GM21515 (cell line): Measurements from ENCODE around the gene CAPN9.

Experiments used
- ATAC-seq: cut with Tn5 transposase; IDR thresholded peaks from one replicate; pipeline ENCODE4 v1.9.1; 2021; ENCODE audit not compliant: unreplicated experiment

Gene CAPN9

DNA sequence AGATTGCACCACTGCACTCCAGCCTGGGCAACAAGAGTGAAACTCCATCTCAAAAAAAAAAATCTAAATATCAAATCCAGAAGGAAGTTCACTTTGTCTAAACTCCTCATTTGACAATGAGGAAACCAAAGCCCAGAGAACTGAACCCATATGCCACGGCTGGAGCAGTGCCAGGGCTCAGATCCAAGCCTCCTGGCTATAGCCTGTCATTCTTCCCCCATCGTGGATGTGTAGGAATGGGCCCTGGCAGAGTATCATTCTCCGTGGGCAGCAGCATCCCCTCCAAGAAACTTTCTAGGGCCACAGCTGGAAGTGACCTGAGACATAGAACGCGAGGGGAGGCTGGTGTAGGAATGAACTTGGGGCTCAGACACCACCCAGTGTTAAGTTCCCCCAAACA, 47.2 kb downstream of the CAPN9 start:
- no peak for ATAC-seq

DNA sequence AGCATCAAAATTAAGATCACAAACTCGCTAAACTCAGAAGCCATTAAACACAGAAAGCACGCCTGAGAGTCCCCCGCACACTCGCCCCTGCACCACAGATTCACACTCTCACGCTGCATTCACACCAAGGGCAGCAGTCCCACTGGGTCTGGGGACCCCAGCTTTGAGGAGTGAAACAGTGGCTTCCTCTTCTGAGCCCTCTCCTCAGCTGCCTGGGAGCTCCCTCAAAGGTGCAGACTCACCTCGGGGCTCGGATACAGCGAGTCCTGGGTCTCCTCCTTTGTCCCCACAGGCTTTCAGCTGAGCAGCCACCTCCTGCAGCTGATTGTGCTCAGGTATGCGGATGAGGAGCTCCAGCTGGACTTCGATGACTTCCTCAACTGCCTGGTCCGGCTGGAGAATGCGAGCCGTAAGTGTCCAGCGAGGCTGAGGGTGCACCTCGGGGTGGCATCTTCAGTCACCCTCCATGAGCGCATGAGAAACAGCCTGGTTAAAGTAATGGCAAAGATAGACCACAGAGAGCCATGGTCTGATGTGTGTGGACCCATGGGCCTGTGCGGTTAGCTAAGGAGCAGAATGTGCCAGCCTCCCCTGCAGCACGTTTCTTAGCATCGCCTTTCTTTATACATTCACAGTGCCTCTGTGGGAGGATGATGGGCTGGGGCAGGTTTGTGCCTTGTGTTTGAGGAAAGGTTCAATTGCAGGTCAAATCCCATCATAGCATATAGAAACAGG, 47.9 kb downstream of the CAPN9 start:
- no peak for ATAC-seq

DNA sequence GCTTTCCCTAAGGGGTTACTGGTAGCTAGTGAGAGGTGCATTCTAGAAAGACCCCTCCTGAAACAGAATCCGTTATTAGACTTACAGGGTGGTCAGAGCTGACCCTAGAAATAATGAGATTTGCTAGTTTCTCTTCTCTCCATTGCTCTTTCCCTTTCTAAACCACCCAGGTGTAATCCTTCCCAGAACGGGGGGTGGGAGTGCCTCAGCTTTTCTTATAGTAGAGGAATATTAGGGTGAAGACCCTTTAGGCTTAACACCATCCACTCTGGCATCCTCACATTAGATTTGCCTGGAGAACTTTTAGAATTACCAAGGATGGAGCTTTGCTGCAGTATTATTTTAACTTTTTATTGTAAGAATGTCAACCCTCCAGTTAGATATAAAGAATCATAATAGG, 49.4 kb downstream of the CAPN9 start:
- no peak for ATAC-seq

DNA sequence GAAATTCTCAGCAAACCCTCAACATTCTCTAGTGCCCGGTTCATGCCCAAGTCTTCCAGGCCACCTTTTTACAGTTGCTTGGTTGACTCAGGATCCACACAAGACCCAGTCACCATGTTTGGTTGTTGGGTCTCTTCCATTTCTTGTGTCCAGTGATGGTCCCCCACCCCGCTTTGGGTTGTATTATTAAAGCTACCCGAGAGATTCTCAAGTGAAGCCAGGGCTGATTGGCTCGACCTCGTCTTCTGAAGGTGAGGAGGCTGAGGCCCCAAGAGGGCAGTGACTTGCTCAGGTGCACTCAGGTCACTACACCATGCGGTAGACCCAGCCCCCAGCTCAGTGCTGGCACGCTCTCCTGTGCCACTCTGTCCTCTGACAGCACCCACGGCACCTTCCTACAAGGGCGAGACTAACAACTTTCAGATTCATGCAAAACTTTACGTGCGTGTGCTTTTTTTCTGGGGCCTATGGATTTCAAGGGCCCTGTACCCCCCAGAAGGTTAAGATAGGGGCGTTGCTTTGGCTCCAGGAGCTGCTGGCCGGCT, 50.3 kb downstream of the CAPN9 start:
- no peak for ATAC-seq

DNA sequence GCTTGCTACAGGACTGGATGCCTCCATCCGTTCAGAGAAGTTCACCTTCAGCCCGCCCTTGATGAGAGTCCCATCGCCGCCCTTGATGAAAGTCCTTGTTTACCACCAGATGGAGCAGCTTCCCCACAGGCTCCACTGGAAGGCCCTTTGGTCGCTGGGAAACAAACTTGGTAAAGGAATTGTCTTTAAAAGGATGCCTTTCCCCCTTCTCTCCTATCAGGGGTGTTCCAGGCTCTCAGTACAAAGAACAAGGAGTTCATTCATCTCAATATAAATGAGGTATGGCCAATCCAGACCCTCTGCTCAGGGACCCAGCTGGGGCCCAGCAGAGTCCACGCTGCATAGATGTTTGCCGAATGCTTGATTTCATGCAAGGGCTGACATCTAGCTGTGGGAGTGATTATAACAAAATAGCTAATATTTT, 50.8 kb downstream of the CAPN9 start:
- no peak for ATAC-seq

DNA sequence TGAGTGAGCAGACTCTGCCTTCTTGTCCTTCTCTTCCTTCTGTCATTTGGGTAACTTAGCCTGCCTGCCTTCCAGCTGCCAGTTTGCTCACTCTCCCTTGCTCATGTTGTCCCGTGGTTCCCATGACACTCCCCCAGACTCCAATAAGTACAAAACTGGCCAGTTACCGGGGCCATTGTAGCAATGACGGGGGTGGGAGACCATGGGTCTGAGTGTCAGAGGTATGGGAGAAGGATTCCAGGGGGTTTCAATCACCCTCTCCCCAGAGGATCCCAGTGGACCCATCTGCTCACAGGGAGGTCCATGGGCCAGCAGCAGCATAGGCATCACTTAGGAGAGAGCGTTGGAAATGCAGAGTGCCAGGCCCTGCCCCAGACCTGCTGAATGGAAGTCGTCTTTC, 51.3 kb downstream of the CAPN9 start:
- ATAC-seq = no peak

DNA sequence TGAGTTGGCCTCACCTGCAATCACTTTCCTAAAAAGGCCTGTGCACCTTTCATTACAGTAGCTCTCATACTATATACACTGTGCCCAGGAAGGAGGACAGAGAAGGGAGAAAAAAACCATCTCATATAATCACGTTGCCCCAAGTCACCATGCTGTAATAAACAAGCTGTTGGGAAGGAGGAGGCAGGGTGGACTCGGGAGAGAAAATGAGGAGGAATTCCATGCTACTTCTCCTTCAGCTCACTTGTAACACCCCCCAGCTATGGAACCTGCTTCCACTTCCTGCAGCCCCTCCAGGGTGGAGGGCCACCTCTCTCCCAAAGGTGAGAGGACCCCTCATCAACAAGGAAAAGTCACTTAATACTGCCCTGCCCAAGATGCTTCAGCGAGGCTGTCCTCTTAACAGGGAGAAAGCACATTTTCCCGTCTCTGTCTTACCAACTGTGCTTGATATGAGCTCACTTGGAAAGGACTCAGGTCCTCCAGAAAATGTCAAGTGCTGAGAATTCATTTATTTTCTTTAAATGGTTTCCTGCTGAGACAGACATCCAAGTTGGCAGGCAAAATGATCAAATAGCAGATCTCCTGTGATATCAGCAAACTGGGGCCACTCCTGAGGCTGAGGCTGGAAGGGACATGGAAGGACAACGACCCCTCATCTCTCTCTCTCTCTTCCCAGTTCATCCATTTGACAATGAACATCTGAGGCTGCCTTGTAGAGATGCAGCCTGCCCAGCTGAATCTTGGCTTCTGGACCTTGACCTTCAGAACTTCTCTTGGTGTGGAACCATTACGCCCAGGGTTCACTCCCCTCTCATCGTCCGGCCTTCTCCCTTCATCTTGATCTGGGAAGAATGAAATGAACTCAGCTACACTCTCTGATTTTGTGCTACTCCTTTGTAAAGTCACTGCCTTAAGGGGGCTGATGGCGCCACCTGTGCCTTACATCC, 54.0 kb downstream of the CAPN9 start:
- ATAC-seq = no peak

DNA sequence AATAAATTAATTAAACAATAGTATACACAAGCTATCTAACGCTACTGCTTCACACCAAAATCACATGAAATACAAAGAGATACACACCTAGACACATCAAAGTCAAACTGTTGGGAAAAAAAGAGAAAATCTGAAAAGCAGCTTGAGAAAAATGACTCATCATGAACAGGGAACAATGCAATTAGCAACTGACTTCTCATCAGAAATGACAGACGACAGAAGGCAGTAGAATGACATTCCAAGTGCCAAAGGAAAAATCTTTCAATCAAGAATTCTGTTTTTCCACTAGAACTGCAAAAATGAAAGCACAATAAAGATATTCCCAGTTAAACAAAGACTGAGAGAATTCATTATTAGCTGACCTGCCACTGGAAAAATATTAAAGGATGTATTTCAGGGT, 57.2 kb downstream of the CAPN9 start:
- ATAC-seq = no peak

DNA sequence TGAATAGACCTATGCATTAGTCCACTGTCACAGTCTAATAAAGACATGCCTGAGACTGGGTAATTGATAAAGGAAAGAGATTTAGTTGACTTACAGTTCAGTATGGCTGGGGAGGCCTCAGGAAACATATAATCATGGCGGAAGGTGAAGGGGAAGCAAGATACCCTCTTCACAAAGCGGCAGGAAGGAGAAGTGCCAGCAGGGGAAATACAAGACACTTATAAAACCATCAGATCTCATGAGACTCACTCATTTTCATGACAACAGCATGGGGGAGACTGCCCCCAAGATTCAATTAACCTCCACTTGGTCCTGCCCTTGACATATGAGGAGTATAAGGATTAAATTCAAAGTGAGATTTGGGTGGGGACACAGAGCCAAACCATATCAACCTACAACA, 59.4 kb downstream of the CAPN9 start:
- no peak for ATAC-seq

DNA sequence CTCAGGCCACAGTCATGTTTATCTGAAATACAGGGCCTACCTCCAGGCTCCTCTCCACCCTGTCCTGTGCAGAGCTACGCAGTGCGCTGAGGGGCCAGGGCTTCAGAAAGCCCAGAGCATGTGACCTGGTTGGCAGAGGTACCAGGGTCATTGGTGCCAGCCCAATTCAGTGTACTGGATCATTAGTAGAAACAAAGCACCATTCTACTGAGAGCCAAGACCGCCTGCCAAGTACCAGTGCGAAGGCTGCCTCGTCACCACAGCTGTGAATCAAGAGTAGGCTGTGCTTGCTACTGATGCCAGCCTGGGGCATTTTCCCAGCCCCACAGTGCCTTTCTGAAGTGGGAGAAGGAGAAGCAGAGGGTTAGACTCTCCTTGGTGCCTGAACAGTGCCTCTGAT, 59.8 kb downstream of the CAPN9 start:
- no peak for ATAC-seq

DNA sequence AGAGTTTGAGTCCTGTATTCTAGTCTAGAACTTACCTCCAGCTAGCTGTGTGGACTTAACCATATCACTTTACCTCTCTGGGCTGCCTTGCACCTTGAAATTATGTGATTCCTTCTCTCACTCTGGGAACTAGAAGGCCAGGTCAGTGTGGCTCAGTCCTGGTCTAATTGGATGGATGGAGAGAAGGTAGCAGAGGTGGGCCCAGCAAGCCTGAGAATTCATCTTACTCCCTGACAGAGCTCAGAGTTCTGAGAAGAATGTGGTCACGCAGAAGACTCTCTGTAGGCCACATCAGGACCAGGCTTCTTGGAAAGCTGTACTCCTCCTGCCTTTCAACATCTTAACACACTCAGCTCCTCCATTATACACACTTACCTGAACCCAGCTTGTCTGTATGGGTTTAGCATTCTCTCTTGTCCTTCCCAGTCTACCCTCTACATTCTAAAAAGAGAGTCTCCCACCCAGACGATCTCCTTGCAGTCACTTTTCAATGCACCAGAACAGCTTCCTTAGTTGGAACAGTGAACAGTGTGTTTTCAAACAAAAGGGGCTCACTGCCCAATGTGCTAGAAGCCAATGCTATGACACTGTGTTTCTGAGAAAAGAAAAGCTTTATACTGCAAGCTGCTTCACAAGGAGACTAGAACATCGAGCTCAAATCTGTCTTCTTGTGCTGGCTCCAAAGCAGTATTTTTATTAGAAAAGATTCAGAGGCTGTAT, 60.5 kb downstream of the CAPN9 start:
- no peak for ATAC-seq

DNA sequence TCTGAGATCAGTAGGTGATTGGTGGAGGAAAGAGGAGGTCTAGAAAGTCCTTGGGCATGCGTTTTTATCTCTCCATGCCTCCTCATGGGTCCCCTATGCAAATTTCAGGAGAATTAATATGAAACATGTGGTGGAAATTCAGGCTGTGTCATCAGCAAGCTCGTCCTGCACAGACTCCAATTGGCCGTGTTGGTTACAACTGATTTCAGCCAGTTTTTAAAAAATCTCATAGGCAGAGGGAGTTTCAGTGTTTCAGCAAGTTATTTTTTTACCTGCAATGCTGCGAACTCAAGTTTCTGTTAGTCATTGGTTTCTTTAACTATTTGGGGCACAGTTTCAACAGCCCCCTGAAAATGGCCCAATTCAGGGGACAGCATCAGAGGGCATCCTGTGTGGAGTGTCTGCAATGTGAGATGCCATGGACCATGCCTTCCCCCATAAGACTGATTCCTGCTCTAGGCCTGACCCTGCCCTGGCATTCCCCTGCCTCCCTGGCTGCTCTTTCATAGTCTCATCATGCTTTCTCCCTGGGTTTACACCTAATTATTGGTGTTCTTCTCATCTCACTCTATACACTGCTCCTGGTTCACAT, 61.2 kb downstream of the CAPN9 start:
- no peak for ATAC-seq

DNA sequence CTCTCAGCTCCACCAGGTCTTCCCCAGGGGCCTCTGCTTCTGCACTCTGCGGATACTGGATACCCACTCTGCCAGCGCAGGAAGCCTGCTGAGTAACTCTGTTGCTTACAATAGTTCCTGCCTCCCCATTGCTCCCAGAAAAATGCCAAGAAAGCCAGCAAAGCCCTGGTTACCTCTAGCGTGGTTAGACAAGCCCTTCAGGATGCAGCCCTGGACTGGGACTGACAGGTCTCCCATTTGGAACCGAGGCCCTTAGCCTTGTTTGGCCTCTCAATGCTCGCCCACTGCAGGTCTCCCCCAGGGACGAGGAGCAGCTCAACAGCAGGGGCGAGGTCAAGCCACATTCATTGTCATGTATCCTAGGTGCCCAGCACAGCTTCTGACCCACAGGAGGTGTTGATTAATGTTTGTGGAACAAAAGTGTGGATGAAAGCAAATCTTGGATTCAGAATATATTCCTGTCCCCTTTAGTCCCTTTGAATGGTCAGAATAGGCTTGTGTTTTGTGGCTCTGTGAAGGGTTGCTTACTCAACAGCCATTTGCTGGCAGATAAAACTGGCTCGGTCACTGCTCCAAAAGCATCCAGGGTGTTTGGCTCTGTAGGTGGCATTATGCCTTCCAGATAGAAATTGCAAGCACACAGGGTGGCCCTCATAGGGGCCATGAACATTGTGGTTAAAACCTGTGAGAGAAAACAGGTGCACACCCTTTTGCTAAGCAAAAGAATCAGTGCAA, 62.2 kb downstream of the CAPN9 start:
- no peak for ATAC-seq

DNA sequence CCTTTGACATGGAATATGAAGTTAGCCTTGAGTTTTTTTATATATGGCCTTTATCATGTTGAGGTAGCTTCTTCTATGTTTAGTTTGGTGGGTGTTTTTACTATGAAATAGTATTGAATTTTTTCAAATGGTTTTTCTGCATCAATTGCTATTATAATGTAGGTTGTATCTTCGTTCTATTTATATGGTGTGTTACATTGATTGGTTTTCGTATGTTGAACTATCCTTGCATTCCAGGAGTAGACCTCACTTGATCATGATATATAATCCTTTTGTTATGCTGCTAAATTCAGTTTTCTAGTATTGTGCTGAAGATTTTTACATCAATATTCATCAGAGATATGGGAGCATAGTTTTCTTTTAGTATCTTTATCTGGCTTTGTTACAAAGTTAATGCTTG, 65.4 kb downstream of the CAPN9 start:
- ATAC-seq = no peak

DNA sequence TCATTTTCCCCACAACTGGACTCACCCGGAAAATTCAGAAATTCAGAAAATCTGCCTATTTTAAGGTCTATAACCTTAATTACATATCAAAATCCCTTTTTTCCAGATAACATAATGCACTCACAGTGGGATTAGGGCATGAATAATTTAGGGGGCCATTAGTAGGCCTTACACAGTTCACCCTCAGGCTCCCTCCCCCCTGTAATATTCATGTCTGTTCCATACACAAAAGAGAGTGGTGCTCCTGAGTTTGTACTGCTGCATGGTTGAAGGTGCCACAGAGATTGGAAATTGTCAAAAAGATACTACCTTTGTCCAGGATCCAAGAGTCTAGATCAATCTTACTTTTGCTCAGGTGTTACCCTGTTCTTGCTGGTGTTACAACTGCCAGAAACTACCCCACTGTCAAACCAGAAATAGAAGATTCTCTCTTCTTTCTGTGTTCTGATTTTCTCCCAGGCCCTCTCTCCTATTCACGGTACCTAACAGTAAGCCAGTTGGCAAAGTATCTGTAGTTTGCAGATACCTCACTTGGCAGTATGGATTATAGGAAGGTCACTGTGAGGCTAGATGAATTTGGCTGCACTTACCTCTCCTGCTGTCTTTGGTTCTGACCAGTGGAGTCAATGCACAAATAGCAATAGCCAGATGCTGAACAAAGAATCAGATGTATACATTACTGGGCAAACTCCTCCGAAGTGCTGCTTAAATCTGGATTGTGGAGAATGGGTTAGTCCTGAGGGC, 67.9 kb downstream of the CAPN9 start:
- no peak for ATAC-seq

DNA sequence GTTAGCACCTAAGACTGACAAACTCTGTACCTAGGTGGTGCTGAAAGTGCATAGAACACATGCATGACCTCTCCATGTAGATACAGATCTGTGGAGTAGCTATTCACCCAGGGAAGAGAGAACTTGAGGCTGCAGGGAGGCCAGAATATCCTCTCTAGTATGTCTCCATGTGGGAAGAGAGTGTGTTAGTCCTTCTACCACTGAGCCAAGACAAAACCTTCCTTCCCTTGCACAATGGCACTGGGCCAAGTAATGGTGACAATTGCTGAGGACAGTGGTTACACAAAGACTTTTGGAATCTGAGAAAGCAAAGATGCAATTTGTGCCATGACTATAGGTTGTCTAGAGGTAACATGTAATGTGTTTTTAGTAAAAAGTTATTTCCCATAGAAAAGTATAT, 68.8 kb downstream of the CAPN9 start:
- no peak for ATAC-seq

DNA sequence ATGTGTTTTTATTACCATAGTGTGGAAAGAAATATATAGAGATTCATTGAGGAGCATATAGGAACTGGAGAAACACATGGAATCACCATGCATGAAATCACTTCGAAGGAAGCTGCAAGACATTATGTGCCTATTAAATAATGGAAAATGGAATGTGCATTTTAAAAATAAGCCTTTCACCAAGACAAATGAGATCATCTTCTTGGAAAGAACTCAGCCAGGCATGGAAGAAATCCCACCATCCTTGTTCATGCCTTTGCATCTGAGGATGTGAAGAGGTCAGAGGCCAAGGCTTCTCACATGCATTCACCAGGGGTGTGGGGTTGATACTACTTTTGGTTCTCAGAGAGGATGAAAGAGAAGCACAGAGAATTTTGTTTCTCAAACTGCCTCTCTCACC, 71.2 kb downstream of the CAPN9 start:
- ATAC-seq = no peak

DNA sequence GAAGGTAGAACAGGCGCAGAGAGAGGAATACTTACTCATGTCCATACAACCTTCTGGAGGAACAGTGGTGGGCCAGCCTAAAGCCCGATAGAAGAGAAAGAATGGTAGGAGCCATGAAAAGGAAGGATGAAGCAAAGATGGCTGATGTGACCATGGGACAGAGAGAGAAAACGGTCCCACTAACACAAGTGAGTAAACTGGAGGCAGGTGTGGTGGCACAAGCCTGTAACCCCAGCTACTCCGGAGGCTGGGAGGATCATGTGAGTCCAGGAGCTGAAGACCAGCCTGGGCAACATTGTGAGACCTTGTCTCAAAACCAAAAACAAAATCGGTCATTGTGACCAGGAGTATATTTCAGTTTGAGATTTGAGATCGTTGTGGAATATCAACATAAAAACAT, 71.7 kb downstream of the CAPN9 start:
- no peak for ATAC-seq

DNA sequence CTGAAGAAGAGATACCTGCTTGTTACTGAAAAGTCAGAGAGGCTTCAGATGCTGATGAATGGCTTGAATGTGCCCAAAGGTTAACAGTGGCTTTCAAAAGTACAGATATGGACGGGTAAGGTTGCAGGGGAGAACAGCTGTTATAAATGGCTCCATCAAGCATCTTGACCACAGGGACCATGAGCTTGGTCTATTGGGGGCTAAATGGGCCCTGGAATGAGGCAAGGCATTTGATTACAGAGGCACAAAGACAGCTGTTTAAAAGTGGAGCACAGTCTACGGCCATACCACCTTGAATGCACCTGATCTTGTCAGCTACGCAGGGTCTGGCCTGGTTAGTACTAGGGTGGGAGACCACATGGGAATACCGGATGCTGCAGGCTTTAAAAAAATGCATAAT, 72.8 kb downstream of the CAPN9 start:
- ATAC-seq = no peak

DNA sequence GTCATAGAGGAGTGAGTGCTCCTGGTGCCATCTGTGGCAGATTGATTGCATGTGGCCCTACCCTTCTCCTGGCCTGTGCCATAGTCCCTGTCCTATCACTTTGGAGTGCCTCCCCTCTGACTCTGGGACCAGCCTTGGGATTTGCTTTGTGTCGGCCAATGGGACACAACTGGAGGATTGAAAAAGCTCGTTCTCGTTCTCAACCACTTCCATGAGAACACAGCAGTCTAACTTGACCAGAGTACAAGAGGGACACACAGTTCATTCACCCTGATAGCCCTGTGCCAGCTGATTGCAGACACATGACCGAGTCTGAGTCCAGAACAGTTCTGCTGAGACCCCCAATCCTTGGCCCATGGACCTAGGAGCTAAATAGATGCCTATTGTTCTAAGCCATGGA, 73.4 kb downstream of the CAPN9 start:
- ATAC-seq = no peak
